GM06990 (cell line): ENCODE results near the gene E2F2.
"Not testable (repeated sequence)": the region's sequence is repeated elsewhere in the genome, so short reads cannot be mapped to it uniquely, and the experiment has no call there.

Experiments used
- DNase-seq: peaks from one replicate; pipeline ENCODE4 v3.0.0-alpha.2; 2011; ENCODE audit not compliant: insufficient read length; ENCODE audit errors: extremely low read depth
- H3K27me3 ChIP-seq: replicated peaks from 2 replicates; pipeline ENCODE4 v1.6.0; 2011; ENCODE audit warnings: low read length; ENCODE audit not compliant: control insufficient read depth, insufficient read depth
- H3K36me3 ChIP-seq: 2 replicates; pipeline ENCODE4 v1.5.1; 2011; ENCODE audit warnings: low read length; ENCODE audit not compliant: control insufficient read depth, insufficient read depth
- H3K4me3 ChIP-seq: replicated peaks from 2 replicates; pipeline ENCODE4 v1.5.1; 2011; ENCODE audit warnings: low read depth, mild to moderate bottlenecking, control low read depth, low read length
- CTCF ChIP-seq: IDR thresholded peaks from 2 replicates; pipeline ENCODE4 v1.5.1; 2011; ENCODE audit warnings: low read length, control low read depth, mild to moderate bottlenecking, inconsistent platforms; ENCODE audit not compliant: insufficient read depth, poor library complexity, severe bottlenecking

Gene E2F2

GRCh38 chr1:23502951-23503350 lies 28.1 kb downstream of the E2F2 start:
- Histone ChIP-seq H3K4me3 (no peak overlapping the region), H3K27me3 (no peaks in the 10 kb centered on the region), H3K36me3 (no peaks in the 10 kb centered on the region; the same call in 1 of the 2 replicates)
- TF ChIP-seq CTCF: no peak
- no peak for DNase-seq

DNA sequence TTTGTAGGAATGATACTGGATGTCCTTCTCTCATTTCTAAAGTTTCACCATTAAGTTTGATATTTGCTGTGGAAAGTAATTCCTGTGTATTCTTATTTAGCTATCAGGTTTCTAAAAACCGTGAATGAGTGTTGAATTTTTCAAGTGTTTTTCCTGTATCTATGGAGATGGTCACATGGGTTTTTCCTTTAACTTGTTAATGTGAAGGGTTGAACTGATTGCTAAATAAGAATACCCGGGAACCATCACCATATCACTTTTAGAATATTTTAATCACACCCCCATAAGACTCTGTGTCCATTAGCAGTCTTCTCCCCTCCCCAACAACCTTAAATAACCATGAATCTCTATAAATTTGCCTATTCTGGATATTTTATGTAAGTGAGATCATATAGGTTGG lies 30.6 kb downstream of the E2F2 start:
- no peak for DNase-seq
- no peaks in the 10 kb centered on the region for H3K27me3 ChIP-seq
- TF ChIP-seq CTCF: no peak

GRCh38 chr1:23497777-23498439 lies 33.1 kb downstream of the E2F2 start:
- Histone ChIP-seq H3K4me3 (no peak overlapping the region), H3K27me3 (no peaks in the 10 kb centered on the region), H3K36me3 (no peaks in the 10 kb centered on the region)
- no peak for TF ChIP-seq CTCF
- no peak for DNase-seq

More for the DNA sequence above, 30.6 kb downstream of the E2F2 start:
- Histone ChIP-seq H3K4me3 (no peak overlapping the region), H3K36me3 (no peaks in the 10 kb centered on the region)

GRCh38 chr1:23496490-23497181 lies 34.4 kb downstream of the E2F2 start:
- no peak for DNase-seq
- no peak overlapping the region for H3K4me3 ChIP-seq
- H3K27me3 ChIP-seq: no peaks in the 10 kb centered on the region
- H3K36me3 ChIP-seq: no peaks in the 10 kb centered on the region
- no peak for TF ChIP-seq CTCF

GRCh38 chr1:23494836-23495235 lies 36.2 kb downstream of the E2F2 start:
- not testable (repeated sequence) for H3K4me3 ChIP-seq, DNase-seq, H3K27me3 ChIP-seq, H3K36me3 ChIP-seq

DNA sequence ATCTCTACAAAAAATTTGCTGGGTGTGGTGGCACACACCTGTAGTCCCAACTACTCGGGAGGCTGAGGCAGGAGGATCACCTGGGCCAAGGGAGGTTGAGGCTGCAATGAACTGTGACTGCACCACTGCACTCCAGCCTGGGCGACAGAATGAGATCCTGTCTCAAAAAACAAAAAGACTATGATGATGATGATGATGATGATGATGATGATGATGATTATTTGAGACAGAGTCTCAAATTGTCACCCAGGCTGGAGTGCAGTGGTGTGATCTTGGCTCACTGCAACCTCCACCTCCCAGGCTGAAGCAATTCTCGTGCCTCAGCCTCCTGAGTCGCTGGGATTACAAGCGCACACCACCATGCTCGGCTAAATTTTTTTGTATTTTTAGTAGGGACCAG lies 38.3 kb downstream of the E2F2 start:
- H3K36me3 ChIP-seq, H3K27me3 ChIP-seq, DNase-seq, H3K4me3 ChIP-seq: not testable (repeated sequence)
